ENCODE measurements around the gene LIN28B. TPM values are rescaled to one million over a fixed set of nuclear protein-coding genes. Genes with fewer than 3 reads are reported as not detected.
"Not testable (repeated sequence)": the region's sequence is repeated elsewhere in the genome, so short reads cannot be mapped to it uniquely, and the experiment has no call there.

LIN28B gene
- polyA plus RNA-seq, 2 of the 4 experiments (the other 2 are of a cell fraction): 3.6 to 7.2 TPM

- peak in 1 of 2 experiments; percentile 18 for DNase-seq (ENCODE audit: low read depth in 1 of 2, low spot score in 1 of 2)
- Histone ChIP-seq H3K4me3 (peak overlapping the region; percentile 30), H3K4me2 (peak overlapping the region; percentile 87), H3K27ac (peak overlapping the region; percentile 72 to 96), H3K4me1 (peaks cover 11% of the 10 kb centered on the region)
- FAIRE-seq, H3K9me3 ChIP-seq, POLR2A ChIA-PET: not testable (repeated sequence)
- 53% methylated on average over 22 of the region's 22 CpGs for WGBS (ENCODE audit: missing lambda C conversion rate)
- ATAC-seq: peak in 1 of 2 experiments; percentile 45; a peak in 3 of 6 replicates
- CTCF ChIA-PET: interaction anchor here (0.6 kb wide), 1 partner anchor 1241 kb away, joined by 3 read pairs; no protein-coding TSS in a partner anchor
Observed at GRCh38 chr6:104953400-104954189, 3.3 kb upstream of the LIN28B start.

- peaks cover 11% of the 10 kb centered on the region for H3K4me1 ChIP-seq
- peak overlapping the region; percentile 87 for H3K4me2 ChIP-seq
- ChIA-PET CTCF (interaction anchor here (0.6 kb wide), 1 partner anchor 1240 kb away, joined by 3 read pairs; no protein-coding TSS in a partner anchor), POLR2A (no interaction called here)
- peak overlapping the region; percentile 30; the same call in 2 of the 3 replicates for H3K4me3 ChIP-seq
- FAIRE-seq (no peak), ATAC-seq (peak in 1 of 2 experiments; percentile 30; a peak in 1 of 6 replicates), DNase-seq (ENCODE audit: low read depth in 1 of 2, low spot score in 1 of 2) (peak in 1 of 2 experiments; percentile 17)
- no peak for TF ChIP-seq NFE2L2 (conservative IDR thresholded peaks at IDR 0.05; ENCODE audit: low read length)
- TF ChIP-seq EP300 (IDR thresholded peaks at IDR 0.05): no peak
- peak overlapping the region; percentile 72 to 96 for H3K27ac ChIP-seq
- 25% methylated on average over 4 of the region's 4 CpGs for WGBS (ENCODE audit: missing lambda C conversion rate)
- no peaks in the 10 kb centered on the region for H3K9me3 ChIP-seq
Observed at GRCh38 chr6:104954190-104954797, 2.6 kb upstream of the LIN28B start.

GRCh38 chr6:104955491-104955890 lies 1.4 kb upstream of the LIN28B start:
- FAIRE-seq (no peak), DNase-seq (ENCODE audit: low read depth in 1 of 2, low spot score in 1 of 2) (peak in 1 of 2 experiments; percentile 29), ATAC-seq (no peak)
- peak overlapping the region; percentile 87 for H3K4me2 ChIP-seq
- 1% methylated on average over 5 of the region's 5 CpGs for WGBS (ENCODE audit: missing lambda C conversion rate)
- H3K4me3 ChIP-seq: peak overlapping the region; percentile 79
- H3K27ac ChIP-seq: peak overlapping the region; percentile 91 to 96
- CTCF ChIA-PET: interaction anchor here (0.9 to 1.2 kb wide), 3 partner anchors 9 to 122 kb away, joined by 3 to 4 read pairs (median 3); no protein-coding TSS in a partner anchor
- TF ChIP-seq HOXA7 (CRISPR knock-in tag; IDR thresholded peaks at IDR 0.05): no peak
- no peak for TF ChIP-seq CBX2 (IDR thresholded peaks at IDR 0.05; ENCODE audit: borderline replicate concordance, low read depth)
- TF ChIP-seq PHF8 (IDR thresholded peaks at IDR 0.05; ENCODE audit: borderline replicate concordance, low read depth): no peak
- TF ChIP-seq POLR2A (IDR thresholded peaks at IDR 0.05; ENCODE audit: low read length): no peak
- no peak for TF ChIP-seq MYC (IDR thresholded peaks at IDR 0.05; ENCODE audit: borderline replicate concordance, low read length)
- no peak for TF ChIP-seq RNF2 (IDR thresholded peaks at IDR 0.05; ENCODE audit: borderline replicate concordance, low read depth)
- no peak for TF ChIP-seq PBX3 (IDR thresholded peaks at IDR 0.05)
- TF ChIP-seq ESRRA (IDR thresholded peaks at IDR 0.05; ENCODE audit: borderline replicate concordance, low read length): no peak
- no peaks in the 10 kb centered on the region for H3K9me3 ChIP-seq
- POLR2A ChIA-PET: interaction anchor here (0.6 to 1.2 kb wide), 3 partner anchors 50 to 166 kb away, joined by 3 to 10 read pairs (median 3); no protein-coding TSS in a partner anchor
- H3K4me1 ChIP-seq: peaks cover 18% of the 10 kb centered on the region

- POLR2A ChIA-PET: interaction anchor here (1.2 kb wide), 1 partner anchor 167 kb away, joined by 3 read pairs; no protein-coding TSS in a partner anchor
- H3K4me2 ChIP-seq: peak overlapping the region; percentile 87
- 1% methylated on average over 16 of the region's 16 CpGs for WGBS (ENCODE audit: missing lambda C conversion rate)
- TF ChIP-seq KDM1A (IDR thresholded peaks at IDR 0.05; ENCODE audit: low read depth) (no peak), POLR2A (IDR thresholded peaks at IDR 0.05; ENCODE audit: low read length) (0 out of 2 replicates have a peak, but pooled peaks have one; percentile 8), FOSB (CRISPR knock-in tag; IDR thresholded peaks at IDR 0.05) (no peak), RAD21 (conservative IDR thresholded peaks at IDR 0.05 in 1 of 2, IDR thresholded peaks at IDR 0.05 in 1 of 2) (peak; percentile 32 to 40; a peak in 2 of 5 replicates), EHF (CRISPR knock-in tag; IDR thresholded peaks at IDR 0.05) (no peak), CTCF (IDR thresholded peaks at IDR 0.05) (peak; percentile 18; the same call in 1 of the 3 replicates), TFCP2L1 (CRISPR knock-in tag; IDR thresholded peaks at IDR 0.05) (no peak), SMC3 (IDR thresholded peaks at IDR 0.05) (0 out of 3 replicates have a peak, but pooled peaks have one; percentile 17), MAFK (IDR thresholded peaks at IDR 0.05; ENCODE audit: partially characterized antibody) (no peak), PHF8 (IDR thresholded peaks at IDR 0.05; ENCODE audit: borderline replicate concordance, low read depth) (no peak)
- peak; percentile 31 to 75 for DNase-seq (ENCODE audit: low read depth in 1 of 2, low spot score in 1 of 2)
- no peak for FAIRE-seq
- CTCF ChIA-PET: interaction anchor here (0.6 to 1.6 kb wide), 6 partner anchors 8 to 597 kb away, joined by 3 to 8 read pairs (median 4); no protein-coding TSS in a partner anchor
- H3K4me1 ChIP-seq: peaks cover 18% of the 10 kb centered on the region
- peak overlapping the region; percentile 91 to 96 for H3K27ac ChIP-seq
- ATAC-seq: peak; percentile 41 to 69; a peak in 4 of 6 replicates
- H3K9me3 ChIP-seq: no peaks in the 10 kb centered on the region
- H3K4me3 ChIP-seq: peak overlapping the region; percentile 79
Observed at GRCh38 chr6:104955927-104956730, 778 bp upstream of the LIN28B start.
